ENCODE measurements around the gene SALL4. TPM values are rescaled to one million over a fixed set of nuclear protein-coding genes. Genes with fewer than 3 reads are reported as not detected.
A peak's percentile ranks its signal among the peaks of the same experiment; 100 is the strongest.
"Not testable (repeated sequence)": the region's sequence is repeated elsewhere in the genome, so short reads cannot be mapped to it uniquely, and the experiment has no call there.

Gene SALL4
- total RNA-seq, 1 experiment from 2014 or later: 279 TPM

DNA sequence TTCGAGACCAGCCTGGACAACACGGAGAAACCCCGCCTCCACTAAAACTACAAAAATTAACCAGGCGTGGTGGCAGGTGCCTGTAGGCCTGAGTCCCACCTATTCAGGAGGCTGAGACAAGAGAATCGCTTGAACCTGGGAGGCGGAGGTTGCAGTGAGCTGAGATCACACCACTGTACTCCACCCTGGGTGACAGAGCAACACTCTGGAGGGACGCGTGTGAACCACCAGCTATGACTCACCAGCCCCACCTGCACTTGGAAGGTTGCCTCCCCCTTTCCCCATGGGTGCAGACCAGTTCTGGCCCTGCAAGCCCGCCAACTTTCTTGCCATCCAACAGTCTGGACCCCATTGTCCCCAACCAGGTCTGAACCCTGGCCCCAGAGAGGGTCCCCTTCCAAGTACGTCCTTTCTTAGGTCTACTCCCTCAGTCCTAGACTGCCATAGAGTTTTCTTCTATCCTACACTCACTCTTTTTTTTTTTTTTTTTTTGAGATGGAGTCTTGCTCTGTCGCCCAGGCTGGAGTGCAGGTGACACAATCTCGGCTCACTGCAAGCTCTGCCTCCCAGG, 63.4 kb downstream of the SALL4 start:
- DNase-seq: no peak
- H4K5ac ChIP-seq (ENCODE audit: insufficient read length, low read depth, low read length): no peak overlapping the region
- no peak overlapping the region for H2AFZ ChIP-seq (ENCODE audit: low read length)
- H3K23ac ChIP-seq (ENCODE audit: insufficient read length, low read depth, low read length): no peak overlapping the region
- H3K79me2 ChIP-seq (ENCODE audit: insufficient read depth, low read length): no peaks in the 10 kb centered on the region
- Mint-ChIP-seq H3K4me3 (no peak overlapping the region), H3K27me3 (ENCODE audit: low read depth) (no peaks in the 10 kb centered on the region), H3K9me3 (no peaks in the 10 kb centered on the region), H3K4me1 (peaks cover 10 to 13% of the 10 kb centered on the region in 2 experiments; a peak in 3 of 4 replicates), H3K36me3 (ENCODE audit: insufficient read depth in 1 of 3, low read depth in 3 of 3) (no peaks in the 10 kb centered on the region), H3K27ac (peak overlapping the region in 2 of 3 experiments; percentile 75 to 87; a peak in 4 of 7 replicates)
- H3K27me3 ChIP-seq (ENCODE audit: insufficient read depth, low read length): no peaks in the 10 kb centered on the region
- H3K14ac ChIP-seq (ENCODE audit: insufficient read depth, low read length): no peak overlapping the region
- TF ChIP-seq, protein P1, sequence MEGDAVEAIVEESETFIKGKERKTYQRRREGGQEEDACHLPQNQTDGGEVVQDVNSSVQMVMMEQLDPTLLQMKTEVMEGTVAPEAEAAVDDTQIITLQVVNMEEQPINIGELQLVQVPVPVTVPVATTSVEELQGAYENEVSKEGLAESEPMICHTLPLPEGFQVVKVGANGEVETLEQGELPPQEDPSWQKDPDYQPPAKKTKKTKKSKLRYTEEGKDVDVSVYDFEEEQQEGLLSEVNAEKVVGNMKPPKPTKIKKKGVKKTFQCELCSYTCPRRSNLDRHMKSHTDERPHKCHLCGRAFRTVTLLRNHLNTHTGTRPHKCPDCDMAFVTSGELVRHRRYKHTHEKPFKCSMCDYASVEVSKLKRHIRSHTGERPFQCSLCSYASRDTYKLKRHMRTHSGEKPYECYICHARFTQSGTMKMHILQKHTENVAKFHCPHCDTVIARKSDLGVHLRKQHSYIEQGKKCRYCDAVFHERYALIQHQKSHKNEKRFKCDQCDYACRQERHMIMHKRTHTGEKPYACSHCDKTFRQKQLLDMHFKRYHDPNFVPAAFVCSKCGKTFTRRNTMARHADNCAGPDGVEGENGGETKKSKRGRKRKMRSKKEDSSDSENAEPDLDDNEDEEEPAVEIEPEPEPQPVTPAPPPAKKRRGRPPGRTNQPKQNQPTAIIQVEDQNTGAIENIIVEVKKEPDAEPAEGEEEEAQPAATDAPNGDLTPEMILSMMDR (conservative IDR thresholded peaks at IDR 0.05): no peak
- no CpG with 5 or more reads among the region's 12 CpGs for WGBS (ENCODE audit: extremely low coverage, insufficient read length, low lambda C conversion rate)
- no peak overlapping the region for H3K4ac ChIP-seq (ENCODE audit: low read depth, low read length)
- no peaks in the 10 kb centered on the region for H3K23me2 ChIP-seq (ENCODE audit: insufficient read length, low read depth, low read length, poor library complexity, severe bottlenecking)
- H2BK120ac ChIP-seq (ENCODE audit: low read depth, low read length, poor library complexity, severe bottlenecking): no peak overlapping the region
- no peak overlapping the region for H2AK5ac ChIP-seq (ENCODE audit: insufficient read length, low read length)
- no peak overlapping the region for H3K4me2 ChIP-seq (ENCODE audit: insufficient read depth, insufficient read length, low read length)
- H3K18ac ChIP-seq (ENCODE audit: insufficient read length, low read depth, low read length): no peak overlapping the region
- no peak overlapping the region for H4K91ac ChIP-seq (ENCODE audit: insufficient read length, low read depth, low read length)
- no peak overlapping the region for H2BK5ac ChIP-seq (ENCODE audit: insufficient read length, low read length)
- H3K9ac ChIP-seq (ENCODE audit: extremely low read depth, insufficient read length, low read length): no peak overlapping the region
- no peaks in the 10 kb centered on the region for H4K20me1 ChIP-seq (ENCODE audit: control insufficient read depth, insufficient read depth, insufficient read length)
- no peak overlapping the region for H2BK20ac ChIP-seq (ENCODE audit: low read depth, low read length, poor library complexity, severe bottlenecking)
- H3K56ac ChIP-seq (ENCODE audit: insufficient read length, low read depth, low read length): no peak overlapping the region
- H3K27ac ChIP-seq (ENCODE audit: insufficient read length, low read depth, low read length): no peak overlapping the region
- H2BK15ac ChIP-seq (ENCODE audit: low read depth, low read length): no peak overlapping the region
- H4K8ac ChIP-seq (replicated peaks; ENCODE audit: insufficient read length, low read depth, low read length): no peak overlapping the region
- H3K4me1 ChIP-seq (ENCODE audit: insufficient read depth, low read length): no peaks in the 10 kb centered on the region
- H3K79me1 ChIP-seq (ENCODE audit: insufficient read depth, low read depth, low read length, poor library complexity, severe bottlenecking): no peaks in the 10 kb centered on the region
- H3T11ph ChIP-seq (ENCODE audit: low read length): no peak overlapping the region
- H2BK12ac ChIP-seq (ENCODE audit: insufficient read length, low read depth, low read length): no peak overlapping the region
- no peaks in the 10 kb centered on the region for H3K9me3 ChIP-seq (ENCODE audit: control insufficient read depth, low read depth, low read length)

DNA sequence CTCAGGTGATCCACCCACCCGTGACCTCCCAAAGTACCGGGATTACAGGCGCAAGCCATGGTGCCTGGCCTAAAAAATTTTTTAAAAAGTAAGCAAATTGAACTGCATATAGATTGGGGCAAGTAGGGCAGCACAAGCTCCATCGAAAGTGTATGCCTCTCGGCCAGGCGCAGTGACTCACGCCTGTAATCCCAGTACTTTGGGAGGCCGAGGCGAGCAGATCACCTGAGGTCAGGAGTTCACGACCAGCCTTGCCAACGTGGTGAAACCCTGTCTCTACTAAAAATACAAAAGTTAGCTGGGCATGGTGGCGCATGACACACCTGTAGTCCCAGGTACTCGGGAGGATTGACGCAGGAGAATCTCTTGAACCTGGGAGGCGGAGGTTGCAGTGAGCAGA, 64.1 kb downstream of the SALL4 start:
- H2BK12ac ChIP-seq (ENCODE audit: insufficient read length, low read depth, low read length); H2BK15ac ChIP-seq (ENCODE audit: low read depth, low read length); H2AFZ ChIP-seq (ENCODE audit: low read length); H3K27me3 Mint-ChIP-seq (ENCODE audit: low read depth); H3K4ac ChIP-seq (ENCODE audit: low read depth, low read length); H2BK120ac ChIP-seq (ENCODE audit: low read depth, low read length, poor library complexity, severe bottlenecking); H3K27ac ChIP-seq (ENCODE audit: insufficient read length, low read depth, low read length); H4K5ac ChIP-seq (ENCODE audit: insufficient read length, low read depth, low read length); H3K18ac ChIP-seq (ENCODE audit: insufficient read length, low read depth, low read length); H2BK5ac ChIP-seq (ENCODE audit: insufficient read length, low read length); H3K23ac ChIP-seq (ENCODE audit: insufficient read length, low read depth, low read length); H3K27me3 ChIP-seq (ENCODE audit: insufficient read depth, low read length); H3K79me1 ChIP-seq (ENCODE audit: insufficient read depth, low read depth, low read length, poor library complexity, severe bottlenecking); H3K14ac ChIP-seq (ENCODE audit: insufficient read depth, low read length); H2BK20ac ChIP-seq (ENCODE audit: low read depth, low read length, poor library complexity, severe bottlenecking); DNase-seq; H3K9ac ChIP-seq (ENCODE audit: extremely low read depth, insufficient read length, low read length); H3K56ac ChIP-seq (ENCODE audit: insufficient read length, low read depth, low read length); H3K9me3 ChIP-seq (ENCODE audit: control insufficient read depth, low read depth, low read length); H3T11ph ChIP-seq (ENCODE audit: low read length); H4K8ac ChIP-seq (replicated peaks; ENCODE audit: insufficient read length, low read depth, low read length); H4K91ac ChIP-seq (ENCODE audit: insufficient read length, low read depth, low read length); H3K23me2 ChIP-seq (ENCODE audit: insufficient read length, low read depth, low read length, poor library complexity, severe bottlenecking); H3K4me1 ChIP-seq (ENCODE audit: insufficient read depth, low read length); H4K20me1 ChIP-seq (ENCODE audit: control insufficient read depth, insufficient read depth, insufficient read length); H3K4me3 Mint-ChIP-seq; H3K4me2 ChIP-seq (ENCODE audit: insufficient read depth, insufficient read length, low read length); H2AK5ac ChIP-seq (ENCODE audit: insufficient read length, low read length); H3K36me3 Mint-ChIP-seq (ENCODE audit: insufficient read depth in 1 of 3, low read depth in 3 of 3); H3K9me3 Mint-ChIP-seq; H3K79me2 ChIP-seq (ENCODE audit: insufficient read depth, low read length): not testable (repeated sequence)
- Mint-ChIP-seq H3K27ac (peak overlapping the region in 2 of 3 experiments; percentile 52 to 82; a peak in 1 of 7 replicates), H3K4me1 (peaks cover 10 to 13% of the 10 kb centered on the region in 2 experiments; a peak in 3 of 4 replicates)
- no CpG with 5 or more reads among the region's 15 CpGs for WGBS (ENCODE audit: extremely low coverage, insufficient read length, low lambda C conversion rate)
